PFSK-1 (cell line): ENCODE measurements around the gene OSTN.

ENCODE experiments used
- POLR2AphosphoS5 ChIP-seq: IDR thresholded peaks from 2 replicates; pipeline ENCODE4 v1.6.1; 2012; ENCODE audit warnings: low read depth, mild to moderate bottlenecking, control low read depth, low read length, moderate library complexity
- TAF1 ChIP-seq: IDR thresholded peaks from 2 replicates; pipeline ENCODE4 v1.6.1; 2012; ENCODE audit warnings: low read length, control low read depth, borderline replicate concordance; ENCODE audit not compliant: insufficient read depth

DNA sequence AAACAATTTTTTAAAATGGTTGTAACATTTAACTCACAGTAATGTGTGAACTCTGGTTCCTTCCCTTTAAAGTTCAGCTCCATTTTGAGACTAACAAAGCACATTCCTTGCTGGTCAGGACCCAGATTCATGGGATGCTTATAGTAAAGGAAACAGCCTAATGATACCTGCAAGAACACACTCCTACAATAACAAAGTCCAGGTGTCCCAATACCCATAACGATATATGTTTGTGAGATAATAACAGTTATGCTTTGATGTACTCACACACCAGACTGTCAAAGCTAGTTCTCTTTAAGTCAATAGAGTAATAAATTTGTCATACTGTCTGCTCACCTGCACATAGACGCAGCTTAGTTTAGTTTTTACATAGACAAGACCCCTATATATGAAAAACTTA is 114.3 kb downstream of the OSTN start:
- no peak for TF ChIP-seq POLR2AphosphoS5
- TF ChIP-seq TAF1, result no peak
